ENCODE results near the gene APC2.

The APC2 gene

GRCh38 chr19:1467215-1467489, 17.2 kb downstream of the APC2 start:
- Histone ChIP-seq H3K4me1 (ENCODE audit: low read depth, poor library complexity, severe bottlenecking) (peaks cover 9% of the 10 kb centered on the region), H3K4me2 (no peak overlapping the region), H2AFZ (ENCODE audit: low read depth) (no peak overlapping the region), H3K9ac (no peak overlapping the region), H3K79me2 (ENCODE audit: insufficient read depth, low read depth) (no peaks in the 10 kb centered on the region), H3K27me3 (ENCODE audit: insufficient read depth, low read depth) (peaks cover 13% of the 10 kb centered on the region), H3K4me3 (IDR thresholded peaks at IDR 0.05; ENCODE audit: insufficient read depth, low read depth, low read length) (no peak overlapping the region), H3K36me3 (ENCODE audit: insufficient read depth) (no peaks in the 10 kb centered on the region), H4K20me1 (ENCODE audit: insufficient read depth) (no peaks in the 10 kb centered on the region), H3K27ac (no peak overlapping the region)
- no peak for TF ChIP-seq CTCF (conservative IDR thresholded peaks at IDR 0.05; ENCODE audit: low read depth, low read length)

DNA sequence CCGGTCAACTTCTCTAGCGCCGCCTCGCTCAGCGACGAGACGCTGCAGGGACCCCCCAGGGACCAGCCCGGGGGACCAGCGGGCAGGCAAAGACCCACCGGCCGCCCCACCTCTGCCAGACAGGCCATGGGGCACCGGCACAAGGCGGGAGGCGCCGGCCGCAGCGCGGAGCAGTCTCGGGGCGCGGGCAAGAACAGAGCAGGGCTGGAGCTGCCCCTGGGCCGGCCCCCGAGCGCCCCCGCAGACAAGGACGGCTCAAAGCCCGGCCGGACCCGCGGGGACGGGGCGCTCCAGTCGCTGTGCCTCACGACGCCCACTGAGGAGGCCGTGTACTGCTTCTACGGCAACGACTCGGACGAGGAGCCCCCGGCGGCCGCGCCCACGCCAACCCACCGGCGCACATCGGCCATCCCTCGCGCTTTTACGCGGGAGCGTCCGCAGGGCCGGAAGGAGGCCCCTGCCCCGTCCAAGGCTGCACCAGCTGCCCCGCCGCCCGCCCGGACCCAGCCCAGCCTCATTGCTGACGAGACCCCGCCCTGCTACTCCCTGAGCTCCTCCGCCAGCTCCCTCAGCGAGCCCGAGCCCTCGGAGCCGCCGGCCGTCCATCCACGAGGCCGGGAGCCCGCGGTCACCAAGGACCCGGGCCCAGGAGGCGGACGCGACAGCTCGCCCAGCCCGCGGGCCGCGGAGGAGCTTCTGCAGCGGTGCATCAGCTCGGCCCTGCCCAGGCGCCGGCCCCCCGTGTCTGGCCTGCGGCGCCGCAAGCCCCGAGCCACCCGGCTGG, 17.8 kb downstream of the APC2 start:
- H4K20me1 ChIP-seq (ENCODE audit: insufficient read depth): no peaks in the 10 kb centered on the region
- H3K36me3 ChIP-seq (ENCODE audit: insufficient read depth): no peaks in the 10 kb centered on the region
- H3K4me3 ChIP-seq (IDR thresholded peaks at IDR 0.05; ENCODE audit: insufficient read depth, low read depth, low read length): no peak overlapping the region
- H3K27me3 ChIP-seq (ENCODE audit: insufficient read depth, low read depth): peaks cover 16% of the 10 kb centered on the region
- no peak for TF ChIP-seq CTCF (conservative IDR thresholded peaks at IDR 0.05; ENCODE audit: low read depth, low read length)
- H3K79me2 ChIP-seq (ENCODE audit: insufficient read depth, low read depth): no peaks in the 10 kb centered on the region
- H3K4me2 ChIP-seq: no peak overlapping the region
- H3K9ac ChIP-seq: no peak overlapping the region
- H3K4me1 ChIP-seq (ENCODE audit: low read depth, poor library complexity, severe bottlenecking): peaks cover 9% of the 10 kb centered on the region
- H3K27ac ChIP-seq: no peak overlapping the region
- H2AFZ ChIP-seq (ENCODE audit: low read depth): no peak overlapping the region

DNA sequence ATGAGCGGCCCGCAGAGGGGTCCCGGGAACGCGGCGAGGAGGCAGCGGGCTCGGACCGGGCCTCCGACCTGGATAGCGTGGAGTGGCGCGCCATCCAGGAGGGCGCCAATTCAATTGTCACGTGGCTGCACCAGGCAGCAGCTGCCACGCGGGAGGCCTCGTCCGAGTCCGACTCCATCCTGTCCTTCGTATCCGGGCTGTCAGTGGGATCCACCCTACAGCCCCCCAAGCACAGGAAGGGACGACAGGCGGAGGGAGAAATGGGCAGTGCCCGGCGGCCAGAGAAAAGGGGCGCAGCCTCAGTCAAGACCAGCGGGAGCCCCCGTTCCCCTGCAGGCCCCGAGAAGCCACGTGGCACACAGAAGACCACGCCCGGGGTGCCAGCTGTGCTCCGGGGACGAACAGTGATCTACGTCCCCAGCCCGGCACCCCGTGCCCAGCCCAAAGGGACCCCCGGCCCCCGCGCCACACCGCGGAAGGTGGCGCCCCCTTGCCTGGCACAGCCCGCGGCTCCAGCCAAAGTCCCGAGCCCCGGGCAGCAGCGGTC, 18.4 kb downstream of the APC2 start:
- no peak overlapping the region for H3K9ac ChIP-seq
- peaks cover 16% of the 10 kb centered on the region for H3K27me3 ChIP-seq (ENCODE audit: insufficient read depth, low read depth)

DNA sequence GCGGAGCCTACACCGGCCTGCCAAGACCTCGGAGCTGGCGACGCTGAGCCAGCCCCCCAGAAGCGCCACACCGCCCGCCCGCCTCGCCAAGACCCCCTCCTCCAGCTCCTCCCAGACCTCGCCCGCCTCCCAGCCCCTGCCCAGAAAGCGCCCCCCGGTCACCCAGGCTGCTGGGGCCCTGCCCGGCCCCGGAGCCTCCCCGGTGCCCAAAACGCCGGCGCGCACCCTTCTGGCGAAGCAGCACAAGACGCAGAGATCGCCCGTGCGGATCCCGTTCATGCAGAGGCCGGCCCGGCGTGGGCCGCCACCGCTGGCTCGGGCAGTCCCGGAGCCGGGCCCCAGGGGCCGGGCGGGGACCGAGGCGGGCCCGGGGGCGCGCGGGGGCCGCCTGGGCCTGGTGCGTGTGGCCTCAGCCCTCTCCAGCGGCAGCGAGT, 18.9 kb downstream of the APC2 start:
- Histone ChIP-seq H3K4me1 (ENCODE audit: low read depth, poor library complexity, severe bottlenecking) (peaks cover 9% of the 10 kb centered on the region), H4K20me1 (ENCODE audit: insufficient read depth) (no peaks in the 10 kb centered on the region)

More for the DNA sequence above, 18.4 kb downstream of the APC2 start:
- Histone ChIP-seq H4K20me1 (ENCODE audit: insufficient read depth) (no peaks in the 10 kb centered on the region), H3K4me3 (IDR thresholded peaks at IDR 0.05; ENCODE audit: insufficient read depth, low read depth, low read length) (no peak overlapping the region), H3K27ac (no peak overlapping the region), H2AFZ (ENCODE audit: low read depth) (no peak overlapping the region), H3K79me2 (ENCODE audit: insufficient read depth, low read depth) (no peaks in the 10 kb centered on the region), H3K4me2 (no peak overlapping the region), H3K36me3 (ENCODE audit: insufficient read depth) (no peaks in the 10 kb centered on the region), H3K4me1 (ENCODE audit: low read depth, poor library complexity, severe bottlenecking) (peaks cover 9% of the 10 kb centered on the region)
- no peak for TF ChIP-seq CTCF (conservative IDR thresholded peaks at IDR 0.05; ENCODE audit: low read depth, low read length)

More for the DNA sequence above, 18.9 kb downstream of the APC2 start:
- no peaks in the 10 kb centered on the region for H3K36me3 ChIP-seq (ENCODE audit: insufficient read depth)
- H3K27me3 ChIP-seq (ENCODE audit: insufficient read depth, low read depth): peaks cover 16% of the 10 kb centered on the region
- H3K4me2 ChIP-seq: no peak overlapping the region
- H3K4me3 ChIP-seq (IDR thresholded peaks at IDR 0.05; ENCODE audit: insufficient read depth, low read depth, low read length): no peak overlapping the region
- no peak overlapping the region for H3K9ac ChIP-seq
- H3K27ac ChIP-seq: no peak overlapping the region
- no peak overlapping the region for H2AFZ ChIP-seq (ENCODE audit: low read depth)
- no peak for TF ChIP-seq CTCF (conservative IDR thresholded peaks at IDR 0.05; ENCODE audit: low read depth, low read length)
- H3K79me2 ChIP-seq (ENCODE audit: insufficient read depth, low read depth): no peaks in the 10 kb centered on the region
